ENCODE data around the gene ZDHHC7. TPM values are rescaled to one million over a fixed set of nuclear protein-coding genes. Genes with fewer than 3 reads are reported as not detected.

The ZDHHC7 gene
- total RNA-seq, 1 experiment from 2014 or later = 39.1 TPM

- Mint-ChIP-seq H3K36me3 (ENCODE audit: insufficient read depth in 1 of 3, low read depth in 3 of 3) (no peaks in the 10 kb centered on the region), H3K4me1 (peaks cover 0 to 2% of the 10 kb centered on the region in 2 experiments; a peak in 1 of 4 replicates), H3K4me3 (no peak overlapping the region), H3K27ac (no peak overlapping the region), H3K27me3 (ENCODE audit: low read depth) (peaks cover 6% of the 10 kb centered on the region; the same call in 1 of the 2 replicates), H3K9me3 (no peaks in the 10 kb centered on the region)
- no peak overlapping the region for H2BK15ac ChIP-seq (ENCODE audit: low read depth, low read length)
- no peak overlapping the region for H2BK12ac ChIP-seq (ENCODE audit: insufficient read length, low read depth, low read length)
- H3K4me1 ChIP-seq (ENCODE audit: insufficient read depth, low read length) = no peaks in the 10 kb centered on the region
- no peak overlapping the region for H3K9ac ChIP-seq (ENCODE audit: extremely low read depth, insufficient read length, low read length)
- DNase-seq = no peak
- H3K9me3 ChIP-seq (ENCODE audit: control insufficient read depth, low read depth, low read length) = no peaks in the 10 kb centered on the region
- no peak overlapping the region for H3K18ac ChIP-seq (ENCODE audit: insufficient read length, low read depth, low read length)
- no peak overlapping the region for H2AFZ ChIP-seq (ENCODE audit: low read length)
- no peak overlapping the region for H2AK5ac ChIP-seq (ENCODE audit: insufficient read length, low read length)
- no peak overlapping the region for H2BK20ac ChIP-seq (ENCODE audit: low read depth, low read length, poor library complexity, severe bottlenecking)
- H2BK120ac ChIP-seq (ENCODE audit: low read depth, low read length, poor library complexity, severe bottlenecking) = no peak overlapping the region
- no peak overlapping the region for H3K23ac ChIP-seq (ENCODE audit: insufficient read length, low read depth, low read length)
- WGBS (ENCODE audit: extremely low coverage, insufficient read length, low lambda C conversion rate) = no CpG with 5 or more reads among the region's 10 CpGs
- no peaks in the 10 kb centered on the region for H4K20me1 ChIP-seq (ENCODE audit: control insufficient read depth, insufficient read depth, insufficient read length)
- H3T11ph ChIP-seq (ENCODE audit: low read length) = no peak overlapping the region
- no peak overlapping the region for H3K56ac ChIP-seq (ENCODE audit: insufficient read length, low read depth, low read length)
- no peaks in the 10 kb centered on the region for H3K27me3 ChIP-seq (ENCODE audit: insufficient read depth, low read length)
- no peaks in the 10 kb centered on the region for H3K79me1 ChIP-seq (ENCODE audit: insufficient read depth, low read depth, low read length, poor library complexity, severe bottlenecking)
- no peak overlapping the region for H4K91ac ChIP-seq (ENCODE audit: insufficient read length, low read depth, low read length)
- no peak overlapping the region for H3K14ac ChIP-seq (ENCODE audit: insufficient read depth, low read length)
- H4K8ac ChIP-seq (replicated peaks; ENCODE audit: insufficient read length, low read depth, low read length) = peak overlapping the region; percentile 58
- no peak overlapping the region for H4K5ac ChIP-seq (ENCODE audit: insufficient read length, low read depth, low read length)
- H3K79me2 ChIP-seq (ENCODE audit: insufficient read depth, low read length) = no peaks in the 10 kb centered on the region
- H3K23me2 ChIP-seq (ENCODE audit: insufficient read length, low read depth, low read length, poor library complexity, severe bottlenecking) = no peaks in the 10 kb centered on the region
- no peak overlapping the region for H3K27ac ChIP-seq (ENCODE audit: insufficient read length, low read depth, low read length)
- H3K4ac ChIP-seq (ENCODE audit: low read depth, low read length) = no peak overlapping the region
- no peak overlapping the region for H2BK5ac ChIP-seq (ENCODE audit: insufficient read length, low read length)
- TF ChIP-seq, protein P1, sequence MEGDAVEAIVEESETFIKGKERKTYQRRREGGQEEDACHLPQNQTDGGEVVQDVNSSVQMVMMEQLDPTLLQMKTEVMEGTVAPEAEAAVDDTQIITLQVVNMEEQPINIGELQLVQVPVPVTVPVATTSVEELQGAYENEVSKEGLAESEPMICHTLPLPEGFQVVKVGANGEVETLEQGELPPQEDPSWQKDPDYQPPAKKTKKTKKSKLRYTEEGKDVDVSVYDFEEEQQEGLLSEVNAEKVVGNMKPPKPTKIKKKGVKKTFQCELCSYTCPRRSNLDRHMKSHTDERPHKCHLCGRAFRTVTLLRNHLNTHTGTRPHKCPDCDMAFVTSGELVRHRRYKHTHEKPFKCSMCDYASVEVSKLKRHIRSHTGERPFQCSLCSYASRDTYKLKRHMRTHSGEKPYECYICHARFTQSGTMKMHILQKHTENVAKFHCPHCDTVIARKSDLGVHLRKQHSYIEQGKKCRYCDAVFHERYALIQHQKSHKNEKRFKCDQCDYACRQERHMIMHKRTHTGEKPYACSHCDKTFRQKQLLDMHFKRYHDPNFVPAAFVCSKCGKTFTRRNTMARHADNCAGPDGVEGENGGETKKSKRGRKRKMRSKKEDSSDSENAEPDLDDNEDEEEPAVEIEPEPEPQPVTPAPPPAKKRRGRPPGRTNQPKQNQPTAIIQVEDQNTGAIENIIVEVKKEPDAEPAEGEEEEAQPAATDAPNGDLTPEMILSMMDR (conservative IDR thresholded peaks at IDR 0.05) = no peak
- no peak overlapping the region for H3K4me2 ChIP-seq (ENCODE audit: insufficient read depth, insufficient read length, low read length)
Observed at GRCh38 chr16:84948851-84949610, 62.3 kb downstream of the ZDHHC7 start.

Measured in H9 (cell line).